OCI-LY3 (cell line): ENCODE data around the gene SPSB4.

Experiments used
- CTCF ChIP-seq: fragments of 200-600, 300-600 bp; sonication (generic); IDR thresholded peaks from 2 replicates; pipeline ENCODE4 v1.5.1; 2014; ENCODE audit warnings: antibody characterized with exemption, low read length, low read depth
- EZH2phosphoT487 ChIP-seq: fragments of 200-600 bp; shearing (Covaris generic); IDR thresholded peaks from 2 replicates; pipeline ENCODE4 v1.6.1; 2018; ENCODE audit warnings: antibody characterized with exemption, mixed run types, low read depth

GRCh38 chr3:141148169-141148568 is 97.0 kb downstream of the SPSB4 start:
- TF ChIP-seq EZH2phosphoT487 (no peak), CTCF (no peak)
